Testis (tissue), 2 donors: ENCODE measurements around the gene TMEM41A.

Source experiments
- CTCF ChIP-seq, 3 experiments: fragments of 450-650 bp in 2 of 3; fragments of 200-600 bp in 1 of 3; sonication (generic) in 1 of 3; IDR thresholded peaks; one replicate each; pipeline ENCODE4 v1.5.1; 2016 to 2019; ENCODE audit warnings: antibody characterized with exemption in 3 of 3, mild to moderate bottlenecking in 2 of 3, moderate library complexity in 1 of 3
- POLR2A ChIP-seq: fragments of 450-650 bp; IDR thresholded peaks from one replicate; pipeline ENCODE4 v1.6.1; 2017; ENCODE audit warnings: antibody characterized with exemption, mild to moderate bottlenecking, moderate library complexity

GRCh38 chr3:185508335-185508991, 9.6 kb upstream of the TMEM41A start:
- TF ChIP-seq POLR2A: no peak
- TF ChIP-seq CTCF (IDR thresholded peaks at IDR 0.05): no peak
